ENCODE measurements around the gene USP32.

DNA sequence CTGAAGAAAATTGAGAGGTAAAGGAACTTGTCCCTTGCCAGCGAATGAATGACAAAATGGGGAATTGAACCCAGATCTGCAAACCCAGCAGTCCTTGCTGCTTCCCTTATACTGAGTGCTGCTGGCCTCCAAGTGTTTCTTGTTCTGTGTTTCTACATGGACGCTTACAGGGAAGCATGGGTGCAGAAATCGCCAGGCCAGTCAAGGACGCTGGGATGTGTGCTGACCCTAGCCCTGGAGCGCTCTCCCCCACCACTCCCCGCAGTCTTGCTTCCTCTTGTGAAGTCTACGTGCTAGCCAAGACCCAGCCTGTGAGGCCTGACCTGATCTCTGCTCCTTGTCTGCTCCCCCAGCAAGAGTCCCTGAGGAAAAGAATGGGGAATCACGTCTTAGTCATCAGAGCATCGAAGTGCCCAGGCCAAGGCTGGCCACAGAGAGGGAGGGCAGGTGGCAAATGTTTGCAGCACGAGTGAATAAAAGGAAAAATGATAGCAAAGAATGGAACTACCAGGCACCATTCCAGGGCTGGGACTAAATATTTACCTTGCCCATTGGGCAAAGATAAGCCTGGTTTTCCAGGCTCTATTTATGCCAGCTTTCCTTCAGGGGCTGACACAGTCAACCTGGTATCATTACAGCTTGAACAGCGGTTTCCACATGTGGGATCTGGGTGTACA, 224.7 kb downstream of the USP32 start:
- TF ChIP-seq, protein P1, sequence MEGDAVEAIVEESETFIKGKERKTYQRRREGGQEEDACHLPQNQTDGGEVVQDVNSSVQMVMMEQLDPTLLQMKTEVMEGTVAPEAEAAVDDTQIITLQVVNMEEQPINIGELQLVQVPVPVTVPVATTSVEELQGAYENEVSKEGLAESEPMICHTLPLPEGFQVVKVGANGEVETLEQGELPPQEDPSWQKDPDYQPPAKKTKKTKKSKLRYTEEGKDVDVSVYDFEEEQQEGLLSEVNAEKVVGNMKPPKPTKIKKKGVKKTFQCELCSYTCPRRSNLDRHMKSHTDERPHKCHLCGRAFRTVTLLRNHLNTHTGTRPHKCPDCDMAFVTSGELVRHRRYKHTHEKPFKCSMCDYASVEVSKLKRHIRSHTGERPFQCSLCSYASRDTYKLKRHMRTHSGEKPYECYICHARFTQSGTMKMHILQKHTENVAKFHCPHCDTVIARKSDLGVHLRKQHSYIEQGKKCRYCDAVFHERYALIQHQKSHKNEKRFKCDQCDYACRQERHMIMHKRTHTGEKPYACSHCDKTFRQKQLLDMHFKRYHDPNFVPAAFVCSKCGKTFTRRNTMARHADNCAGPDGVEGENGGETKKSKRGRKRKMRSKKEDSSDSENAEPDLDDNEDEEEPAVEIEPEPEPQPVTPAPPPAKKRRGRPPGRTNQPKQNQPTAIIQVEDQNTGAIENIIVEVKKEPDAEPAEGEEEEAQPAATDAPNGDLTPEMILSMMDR (IDR thresholded peaks at IDR 0.05; ENCODE audit: insufficient read depth, low read length, poor library complexity, severe bottlenecking), result no peak
- no peak for TF ChIP-seq EZH2phosphoT487 (conservative IDR thresholded peaks at IDR 0.05; ENCODE audit: low read length)

Data from SU-DHL-6 (cell line).